Measurements from ENCODE around the gene PTGDS. TPM values are rescaled to one million over a fixed set of nuclear protein-coding genes. Genes with fewer than 3 reads are reported as not detected.

PTGDS gene
- total and polyA plus RNA-seq, 10 of the 15 experiments (the other 5 are each of a cell fraction or from before 2014, with no cell fraction given) = not detected

DNA sequence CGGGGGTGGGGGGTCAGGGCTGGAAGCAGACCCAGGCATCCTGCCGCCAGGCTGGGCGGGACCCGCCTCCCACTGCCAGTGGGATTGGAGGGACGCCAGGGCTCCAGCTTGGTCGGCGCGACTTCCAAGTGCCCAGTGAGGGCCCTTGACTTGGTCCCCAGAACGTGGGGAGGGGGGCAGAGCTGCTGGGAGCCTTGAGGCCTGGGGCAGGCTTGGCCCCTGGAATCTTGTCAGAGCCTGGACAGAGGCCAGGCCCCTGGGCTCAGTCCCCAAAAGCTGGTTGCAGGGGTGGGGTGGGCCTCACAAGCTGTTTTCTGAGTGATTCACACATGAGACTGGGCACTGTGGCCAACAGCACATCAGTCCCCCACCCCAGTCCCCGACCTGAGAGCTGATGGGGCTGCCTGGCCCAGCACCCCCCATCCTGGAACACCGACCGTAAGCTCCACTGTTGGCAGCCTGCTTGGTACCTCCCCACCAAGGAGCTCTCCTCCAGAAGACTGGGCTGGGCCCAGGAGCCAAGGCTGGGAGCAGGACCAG lies 18.5 kb downstream of the PTGDS start:
- H3K9me3 ChIP-seq (replicated peaks; ENCODE audit: control insufficient read depth, insufficient read depth, low read length) = no peaks in the 10 kb centered on the region; the same call in 2 of the 3 replicates
- in situ Hi-C loops (cut with MboI) = no loop called here
- no peak for DNase-seq (ENCODE audit: low read depth, low spot score)
- no peak for FAIRE-seq
- ATAC-seq = no peak
- intact Hi-C loops (cut with micrococcal nuclease; ENCODE audit: unreplicated experiment) = no loop called here
- POLR2A ChIA-PET = interaction anchor here (0.5 to 0.9 kb wide), 3 partner anchors 31 to 296 kb away, joined by 3 to 4 read pairs (median 3); no protein-coding TSS in a partner anchor
- peaks cover 45% of the 10 kb centered on the region for H3K4me1 ChIP-seq (ENCODE audit: control insufficient read depth, insufficient read depth, low read length)
- RAD21 ChIA-PET (ENCODE audit: unreplicated experiment) = interaction anchor here (0.5 to 1.4 kb wide), 3 partner anchors 48 to 694 kb away, joined by 3 to 8 read pairs (median 5); no protein-coding TSS in a partner anchor
- BruUV-seq (replicated peaks) = no TSS peak
- SMC1A ChIA-PET (ENCODE audit: uncharacterized antibody, unreplicated experiment) = interaction anchor here (1.0 kb wide), 1 partner anchor 39 kb away, joined by 3 read pairs; no protein-coding TSS in a partner anchor
- TF ChIP-seq CBX3 (IDR thresholded peaks at IDR 0.05; ENCODE audit: borderline replicate concordance, low read depth) = no peak
- TF ChIP-seq STAT1 (conservative IDR thresholded peaks at IDR 0.05) = no peak
- TF ChIP-seq, protein P1, sequence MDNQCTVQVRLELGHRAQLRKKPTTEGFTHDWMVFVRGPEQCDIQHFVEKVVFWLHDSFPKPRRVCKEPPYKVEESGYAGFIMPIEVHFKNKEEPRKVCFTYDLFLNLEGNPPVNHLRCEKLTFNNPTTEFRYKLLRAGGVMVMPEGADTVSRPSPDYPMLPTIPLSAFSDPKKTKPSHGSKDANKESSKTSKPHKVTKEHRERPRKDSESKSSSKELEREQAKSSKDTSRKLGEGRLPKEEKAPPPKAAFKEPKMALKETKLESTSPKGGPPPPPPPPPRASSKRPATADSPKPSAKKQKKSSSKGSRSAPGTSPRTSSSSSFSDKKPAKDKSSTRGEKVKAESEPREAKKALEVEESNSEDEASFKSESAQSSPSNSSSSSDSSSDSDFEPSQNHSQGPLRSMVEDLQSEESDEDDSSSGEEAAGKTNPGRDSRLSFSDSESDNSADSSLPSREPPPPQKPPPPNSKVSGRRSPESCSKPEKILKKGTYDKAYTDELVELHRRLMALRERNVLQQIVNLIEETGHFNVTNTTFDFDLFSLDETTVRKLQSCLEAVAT (IDR thresholded peaks at IDR 0.05) = no peak
- no peak for TF ChIP-seq EZH2 (IDR thresholded peaks at IDR 0.05; ENCODE audit: borderline replicate concordance, control insufficient read depth, low read depth, low read length)
- TF ChIP-seq SIN3A (IDR thresholded peaks at IDR 0.05; ENCODE audit: low read depth, low read length) = no peak
- no peak for TF ChIP-seq ZZZ3 (IDR thresholded peaks at IDR 0.05; ENCODE audit: control insufficient read depth, insufficient read length, low read depth)
- no peak overlapping the region for H3K9ac ChIP-seq (ENCODE audit: control insufficient read depth, insufficient read depth, low read length)
- H3K4me3 ChIP-seq = no peak overlapping the region
- H3K27ac ChIP-seq (ENCODE audit: control insufficient read depth, insufficient read depth) = no peak overlapping the region
- H3K4me2 ChIP-seq (ENCODE audit: control insufficient read depth, insufficient read depth) = peak overlapping the region; percentile 17; the same call in 1 of the 2 replicates
- H3K36me3 ChIP-seq (ENCODE audit: control insufficient read depth in 2 of 2, insufficient read depth in 2 of 2, low read length in 1 of 2) = no peaks in the 10 kb centered on the region
- CTCF ChIA-PET = interaction anchor here (0.6 to 2.1 kb wide), 6 partner anchors 8 to 116 kb away, joined by 3 to 9 read pairs (median 6); no protein-coding TSS in a partner anchor
- H3K79me2 ChIP-seq (ENCODE audit: control insufficient read depth, insufficient read depth, low read length) = no peaks in the 10 kb centered on the region; the same call in 1 of the 2 replicates
- no peaks in the 10 kb centered on the region for H4K20me1 ChIP-seq (ENCODE audit: control insufficient read depth, insufficient read depth)
- H3K27me3 ChIP-seq (replicated peaks in 1 of 2; ENCODE audit: control insufficient read depth in 2 of 2, insufficient read depth in 2 of 2, low read length in 1 of 2) = peaks cover 2 to 6% of the 10 kb centered on the region in 2 experiments; a peak in 3 of 4 replicates
- H2AFZ ChIP-seq (ENCODE audit: control insufficient read depth, low read depth, low read length) = no peak overlapping the region
- 71% methylated on average over 8 of the region's 12 CpGs for WGBS (ENCODE audit: insufficient coverage, insufficient replicate concordance, low lambda C conversion rate, missing lambda C conversion rate)
